HG02623 (cell line): Measurements from ENCODE around the gene LSS.
"Not testable (repeated sequence)": the region's sequence is repeated elsewhere in the genome, so short reads cannot be mapped to it uniquely, and the experiment has no call there.

Experiments used
- ATAC-seq: cut with Tn5 transposase; IDR thresholded peaks from one replicate; pipeline ENCODE4 v1.9.1; 2021; ENCODE audit warnings: moderate library complexity; ENCODE audit not compliant: unreplicated experiment

Gene LSS

GRCh38 chr21:46141767-46142581, 86.6 kb downstream of the LSS start:
- ATAC-seq: no peak

GRCh38 chr21:46140352-46141003, 88.1 kb downstream of the LSS start:
- not testable (repeated sequence) for ATAC-seq

GRCh38 chr21:46139686-46140085, 88.9 kb downstream of the LSS start:
- ATAC-seq: no peak

- no peak for ATAC-seq
Observed at GRCh38 chr21:46138383-46138970, 90.1 kb downstream of the LSS start.
